Panc1 (cell line): ENCODE results near the gene GALNT15.

Experiments used
- CTCF ChIP-seq: fragments of 450-650 bp; IDR thresholded peaks from 2 replicates; pipeline ENCODE4 v1.5.1; 2017; ENCODE audit warnings: mild to moderate bottlenecking
- POLR2AphosphoS5 ChIP-seq: IDR thresholded peaks from 2 replicates; pipeline ENCODE4 v1.6.1; 2012; ENCODE audit warnings: mild to moderate bottlenecking, low read depth, low read length, moderate library complexity
- SIN3A ChIP-seq: IDR thresholded peaks from 2 replicates; pipeline ENCODE4 v1.6.1; 2012; ENCODE audit warnings: low read depth, mild to moderate bottlenecking, low read length, moderate library complexity, borderline replicate concordance; ENCODE audit not compliant: insufficient read depth
- TCF7L2 ChIP-seq: IDR thresholded peaks from 2 replicates; pipeline ENCODE4 v1.6.1; 2011; ENCODE audit warnings: mild to moderate bottlenecking, low read depth, low read length, inconsistent platforms

DNA sequence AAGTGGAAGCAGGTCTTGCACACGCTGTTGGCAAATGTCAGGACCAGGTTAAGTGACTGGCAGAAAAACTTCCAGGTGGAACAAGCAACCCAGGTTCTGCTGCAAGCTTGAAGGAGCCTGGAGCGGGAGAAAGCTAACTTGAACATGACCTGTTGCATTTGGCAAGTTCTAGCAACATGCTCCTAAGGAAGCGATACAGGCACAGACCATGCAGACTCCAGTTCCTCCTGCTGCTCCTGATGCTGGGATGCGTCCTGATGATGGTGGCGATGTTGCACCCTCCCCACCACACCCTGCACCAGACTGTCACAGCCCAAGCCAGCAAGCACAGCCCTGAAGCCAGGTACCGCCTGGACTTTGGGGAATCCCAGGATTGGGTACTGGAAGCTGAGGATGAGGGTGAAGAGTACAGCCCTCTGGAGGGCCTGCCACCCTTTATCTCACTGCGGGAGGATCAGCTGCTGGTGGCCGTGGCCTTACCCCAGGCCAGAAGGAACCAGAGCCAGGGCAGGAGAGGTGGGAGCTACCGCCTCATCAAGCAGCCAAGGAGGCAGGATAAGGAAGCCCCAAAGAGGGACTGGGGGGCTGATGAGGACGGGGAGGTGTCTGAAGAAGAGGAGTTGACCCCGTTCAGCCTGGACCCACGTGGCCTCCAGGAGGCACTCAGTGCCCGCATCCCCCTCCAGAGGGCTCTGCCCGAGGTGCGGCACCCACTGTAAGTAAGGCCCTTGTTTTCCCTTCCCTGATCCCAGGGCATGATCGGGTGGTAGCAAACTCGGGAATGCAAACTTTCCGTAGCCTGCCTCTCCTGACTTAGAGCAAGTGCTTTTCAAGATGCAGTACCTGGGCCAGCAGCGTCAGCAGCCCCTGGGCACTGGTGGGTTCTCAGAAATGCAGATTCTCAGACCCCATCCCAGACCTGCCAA lies 759 bp downstream of the GALNT15 start:
- no peak for TF ChIP-seq CTCF
- TF ChIP-seq POLR2AphosphoS5 = no peak
- TF ChIP-seq TCF7L2 = no peak
- TF ChIP-seq SIN3A = no peak
